ENCODE data around the gene RNF103.

DNA sequence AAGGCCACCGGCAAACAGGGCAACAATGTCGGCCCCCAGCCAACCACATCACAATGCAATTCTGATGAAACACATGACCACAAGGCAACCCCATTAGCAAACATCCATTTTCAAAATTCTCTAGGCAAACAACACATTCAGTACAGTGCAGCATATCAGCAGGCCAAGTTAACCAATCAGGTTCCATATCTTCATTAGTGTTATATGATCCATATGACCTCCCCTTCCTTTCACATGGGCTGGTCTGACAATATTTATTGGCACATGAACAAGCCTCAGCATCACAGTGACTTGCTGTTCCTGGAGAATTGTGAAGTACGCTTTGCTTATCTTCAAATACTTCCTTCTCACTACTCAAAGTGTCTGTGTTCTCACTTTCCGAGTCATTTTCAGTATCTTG lies 19.8 kb downstream of the RNF103 start:
- TF ChIP-seq, protein P1, sequence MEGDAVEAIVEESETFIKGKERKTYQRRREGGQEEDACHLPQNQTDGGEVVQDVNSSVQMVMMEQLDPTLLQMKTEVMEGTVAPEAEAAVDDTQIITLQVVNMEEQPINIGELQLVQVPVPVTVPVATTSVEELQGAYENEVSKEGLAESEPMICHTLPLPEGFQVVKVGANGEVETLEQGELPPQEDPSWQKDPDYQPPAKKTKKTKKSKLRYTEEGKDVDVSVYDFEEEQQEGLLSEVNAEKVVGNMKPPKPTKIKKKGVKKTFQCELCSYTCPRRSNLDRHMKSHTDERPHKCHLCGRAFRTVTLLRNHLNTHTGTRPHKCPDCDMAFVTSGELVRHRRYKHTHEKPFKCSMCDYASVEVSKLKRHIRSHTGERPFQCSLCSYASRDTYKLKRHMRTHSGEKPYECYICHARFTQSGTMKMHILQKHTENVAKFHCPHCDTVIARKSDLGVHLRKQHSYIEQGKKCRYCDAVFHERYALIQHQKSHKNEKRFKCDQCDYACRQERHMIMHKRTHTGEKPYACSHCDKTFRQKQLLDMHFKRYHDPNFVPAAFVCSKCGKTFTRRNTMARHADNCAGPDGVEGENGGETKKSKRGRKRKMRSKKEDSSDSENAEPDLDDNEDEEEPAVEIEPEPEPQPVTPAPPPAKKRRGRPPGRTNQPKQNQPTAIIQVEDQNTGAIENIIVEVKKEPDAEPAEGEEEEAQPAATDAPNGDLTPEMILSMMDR (IDR thresholded peaks at IDR 0.05), result no peak
- TF ChIP-seq POLR2A (IDR thresholded peaks at IDR 0.05), result no peak

All from body of pancreas (tissue), 4 donors.